ENCODE results near the gene BAX. TPM values are rescaled to one million over a fixed set of nuclear protein-coding genes. Genes with fewer than 3 reads are reported as not detected.

BAX gene
- total and polyA plus RNA-seq, 2 donors (not counting 1 experiment from before 2014, with no cell fraction given), result 95.3 to 109 TPM

DNA sequence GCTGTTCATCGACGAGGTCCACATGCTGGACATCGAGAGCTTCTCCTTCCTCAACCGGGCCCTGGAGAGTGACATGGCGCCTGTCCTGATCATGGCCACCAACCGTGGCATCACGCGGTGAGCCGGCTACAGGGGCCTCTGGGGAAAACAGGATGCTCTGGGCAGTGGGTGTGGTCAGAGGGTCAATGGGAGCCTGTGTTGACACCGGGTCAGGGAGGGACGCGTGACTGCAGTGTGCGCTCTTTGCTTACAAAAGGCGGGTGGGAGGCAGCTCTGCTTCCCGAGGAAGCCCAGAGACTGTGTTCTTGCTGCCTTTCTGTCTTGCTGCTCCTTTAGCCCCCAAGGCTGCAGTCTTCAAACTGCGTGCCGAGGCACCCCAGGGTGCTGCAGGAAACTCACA, 56.5 kb downstream of the BAX start:
- Histone ChIP-seq H3K4me3 (ENCODE audit: control extremely low read depth in 1 of 5, extremely low read depth in 1 of 5, insufficient read depth in 1 of 5, low read depth in 2 of 5, low read length in 4 of 5) (no peak overlapping the region), H4K20me1 (ENCODE audit: control insufficient read depth, insufficient read depth, low read length, poor library complexity, severe bottlenecking) (no peaks in the 10 kb centered on the region), H3K27me3 (replicated peaks in 1 of 4; ENCODE audit: control extremely low read depth in 1 of 4, control insufficient read depth in 3 of 4, insufficient read depth in 4 of 4, low read length in 3 of 4) (no peaks in the 10 kb centered on the region), H3K4me1 (ENCODE audit: control insufficient read depth in 2 of 2, insufficient read depth in 2 of 2, low read length in 2 of 2) (no peaks in the 10 kb centered on the region), H3K4me2 (replicated peaks; ENCODE audit: low read depth, low read length, poor library complexity, severe bottlenecking) (no peak overlapping the region), H3K9me3 (ENCODE audit: control extremely low read depth in 1 of 3, control insufficient read depth in 2 of 3, insufficient read depth in 1 of 3, low read length in 2 of 3) (no peaks in the 10 kb centered on the region), H3K27ac (ENCODE audit: low read length in 2 of 2) (no peak overlapping the region), H3K9ac (ENCODE audit: low read length) (no peak overlapping the region), H3K79me2 (ENCODE audit: control insufficient read depth, insufficient read depth, low read length) (no peaks in the 10 kb centered on the region), H3K36me3 (replicated peaks in 1 of 2; ENCODE audit: control extremely low read depth in 1 of 2, control insufficient read depth in 1 of 2, extremely low read depth in 1 of 2, insufficient read depth in 2 of 2, low read length in 1 of 2) (peaks cover 0 to 43% of the 10 kb centered on the region in 2 experiments), H2AFZ (ENCODE audit: insufficient read depth, low read depth, low read length, poor library complexity, severe bottlenecking) (no peak overlapping the region)
- Mint-ChIP-seq H3K27me3 (no peaks in the 10 kb centered on the region), H3K4me1 (no peaks in the 10 kb centered on the region), H3K4me3 (no peak overlapping the region), H3K9me3 (ENCODE audit: insufficient read depth) (no peaks in the 10 kb centered on the region), H3K27ac (no peak overlapping the region)
- WGBS (ENCODE audit: insufficient coverage), result 94% methylated on average over 15 of the region's 17 CpGs
- DNase-seq (no peak), ATAC-seq (ENCODE audit: low read depth) (no peak)
- TF ChIP-seq, protein P1, sequence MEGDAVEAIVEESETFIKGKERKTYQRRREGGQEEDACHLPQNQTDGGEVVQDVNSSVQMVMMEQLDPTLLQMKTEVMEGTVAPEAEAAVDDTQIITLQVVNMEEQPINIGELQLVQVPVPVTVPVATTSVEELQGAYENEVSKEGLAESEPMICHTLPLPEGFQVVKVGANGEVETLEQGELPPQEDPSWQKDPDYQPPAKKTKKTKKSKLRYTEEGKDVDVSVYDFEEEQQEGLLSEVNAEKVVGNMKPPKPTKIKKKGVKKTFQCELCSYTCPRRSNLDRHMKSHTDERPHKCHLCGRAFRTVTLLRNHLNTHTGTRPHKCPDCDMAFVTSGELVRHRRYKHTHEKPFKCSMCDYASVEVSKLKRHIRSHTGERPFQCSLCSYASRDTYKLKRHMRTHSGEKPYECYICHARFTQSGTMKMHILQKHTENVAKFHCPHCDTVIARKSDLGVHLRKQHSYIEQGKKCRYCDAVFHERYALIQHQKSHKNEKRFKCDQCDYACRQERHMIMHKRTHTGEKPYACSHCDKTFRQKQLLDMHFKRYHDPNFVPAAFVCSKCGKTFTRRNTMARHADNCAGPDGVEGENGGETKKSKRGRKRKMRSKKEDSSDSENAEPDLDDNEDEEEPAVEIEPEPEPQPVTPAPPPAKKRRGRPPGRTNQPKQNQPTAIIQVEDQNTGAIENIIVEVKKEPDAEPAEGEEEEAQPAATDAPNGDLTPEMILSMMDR (IDR thresholded peaks at IDR 0.05), result no peak
- TF ChIP-seq EZH2 (IDR thresholded peaks at IDR 0.05; ENCODE audit: borderline replicate concordance, insufficient read depth, low read depth, low read length, poor library complexity, severe bottlenecking), result no peak
- intact Hi-C loops (cut with micrococcal nuclease), result no loop called here
- ChIA-PET POLR2A (no interaction called here), CTCF (no interaction called here)

Small RNAs within 50 kb of the gene (small RNA-seq; reads per million reads assigned to genes)
- gene AC026803.1 (ENCODE audit: insufficient read length, low read depth, low replicate concordance), result not detected
- gene MIR6798 (ENCODE audit: insufficient read length, low read depth, low replicate concordance), result not detected

Other genes starting within 250 kb of the BAX start
- 1.6 and 2.4 TPM in 2 replicates for gene MAMSTR, start 235.2 kb upstream of the BAX start, total RNA-seq
- gene MAMSTR, start 235.2 kb upstream of the BAX start, polyA plus RNA-seq, result 0.17 and 0.60 TPM in 2 replicates
- 0.20 TPM in 1 of 2 replicates, not detected in the other for gene RASIP1, start 214.3 kb upstream of the BAX start, total RNA-seq
- gene RASIP1, start 214.3 kb upstream of the BAX start, polyA plus RNA-seq, result 0.19 TPM in 1 of 2 replicates, not detected in the other
- not detected in 2 replicates for gene IZUMO1, start 208.0 kb upstream of the BAX start, total RNA-seq
- gene IZUMO1, start 208.0 kb upstream of the BAX start, polyA plus RNA-seq, result not detected in 2 replicates
- gene FUT1, start 202.2 kb upstream of the BAX start, total RNA-seq, result not detected in 2 replicates
- gene FUT1, start 202.2 kb upstream of the BAX start, polyA plus RNA-seq, result not detected in 2 replicates
- not detected in 2 replicates for gene FGF21, start 199.4 kb upstream of the BAX start, total RNA-seq
- gene FGF21, start 199.4 kb upstream of the BAX start, polyA plus RNA-seq, result not detected in 2 replicates
- gene BCAT2, start 143.8 kb upstream of the BAX start, total RNA-seq, result 39.1 and 42.9 TPM in 2 replicates
- 27.4 and 36.3 TPM in 2 replicates for gene BCAT2, start 143.8 kb upstream of the BAX start, polyA plus RNA-seq
- 2.9 and 5.1 TPM in 2 replicates for gene HSD17B14, start 118.4 kb upstream of the BAX start, total RNA-seq
- 1.8 and 2.5 TPM in 2 replicates for gene HSD17B14, start 118.4 kb upstream of the BAX start, polyA plus RNA-seq
- 5.5 and 6.2 TPM in 2 replicates for gene PLEKHA4, start 86.3 kb upstream of the BAX start, total RNA-seq
- 4.3 and 6.0 TPM in 2 replicates for gene PLEKHA4, start 86.3 kb upstream of the BAX start, polyA plus RNA-seq
- gene PPP1R15A, start 82.5 kb upstream of the BAX start, total RNA-seq, result 122 and 128 TPM in 2 replicates
- 1,029 and 1,214 TPM in 2 replicates for gene PPP1R15A, start 82.5 kb upstream of the BAX start, polyA plus RNA-seq
- not detected in 2 replicates for gene TULP2, start 56.1 kb upstream of the BAX start, total RNA-seq
- gene TULP2, start 56.1 kb upstream of the BAX start, polyA plus RNA-seq, result not detected in 2 replicates
- 134 and 136 TPM in 2 replicates for gene NUCB1, start 54.6 kb upstream of the BAX start, total RNA-seq
- 85.9 and 118 TPM in 2 replicates for gene NUCB1, start 54.6 kb upstream of the BAX start, polyA plus RNA-seq
- gene DHDH, start 21.2 kb upstream of the BAX start, total RNA-seq, result 0.64 TPM in 1 of 2 replicates, not detected in the other
- 0.82 TPM in 1 of 2 replicates, not detected in the other for gene DHDH, start 21.2 kb upstream of the BAX start, polyA plus RNA-seq
- gene FTL, start 10.4 kb downstream of the BAX start, total RNA-seq, result 881 and 937 TPM in 2 replicates
- 534 and 832 TPM in 2 replicates for gene FTL, start 10.4 kb downstream of the BAX start, polyA plus RNA-seq
- 62.7 and 63.0 TPM in 2 replicates for gene GYS1, start 38.4 kb downstream of the BAX start, total RNA-seq
- 22.7 and 28.9 TPM in 2 replicates for gene GYS1, start 38.4 kb downstream of the BAX start, polyA plus RNA-seq
- 36.1 and 44.8 TPM in 2 replicates for gene RUVBL2, start 39.0 kb downstream of the BAX start, total RNA-seq
- gene RUVBL2, start 39.0 kb downstream of the BAX start, polyA plus RNA-seq, result 50.7 and 57.4 TPM in 2 replicates
- gene LHB, start 62.2 kb downstream of the BAX start, total RNA-seq, result 1.1 TPM in 1 of 2 replicates, not detected in the other
- gene LHB, start 62.2 kb downstream of the BAX start, polyA plus RNA-seq, result 1.6 and 4.7 TPM in 2 replicates
- gene CGB3, start 69.5 kb downstream of the BAX start, total RNA-seq, result not detected in 2 replicates
- gene CGB3, start 69.5 kb downstream of the BAX start, polyA plus RNA-seq, result not detected in 2 replicates
- not detected in 2 replicates for gene CGB2, start 77.0 kb downstream of the BAX start, total RNA-seq
- not detected in 2 replicates for gene CGB2, start 77.0 kb downstream of the BAX start, polyA plus RNA-seq
- gene CGB1, start 82.0 kb downstream of the BAX start, total RNA-seq, result not detected in 2 replicates
- gene CGB1, start 82.0 kb downstream of the BAX start, polyA plus RNA-seq, result not detected in 2 replicates
- not detected in 2 replicates for gene CGB5, start 89.0 kb downstream of the BAX start, total RNA-seq
- gene CGB5, start 89.0 kb downstream of the BAX start, polyA plus RNA-seq, result not detected in 2 replicates
- not detected in 2 replicates for gene CGB8, start 94.2 kb downstream of the BAX start, total RNA-seq
- gene CGB8, start 94.2 kb downstream of the BAX start, polyA plus RNA-seq, result not detected in 2 replicates
- gene CGB7, start 102.9 kb downstream of the BAX start, total RNA-seq, result not detected in 2 replicates
- not detected in 2 replicates for gene CGB7, start 102.9 kb downstream of the BAX start, polyA plus RNA-seq
- not detected in 2 replicates for gene NTF4, start 109.9 kb downstream of the BAX start, total RNA-seq
- not detected in 2 replicates for gene NTF4, start 109.9 kb downstream of the BAX start, polyA plus RNA-seq
- 0.10 TPM in 1 of 2 replicates, not detected in the other for gene KCNA7, start 117.8 kb downstream of the BAX start, total RNA-seq
- gene KCNA7, start 117.8 kb downstream of the BAX start, polyA plus RNA-seq, result not detected in 2 replicates
- gene SNRNP70, start 130.6 kb downstream of the BAX start, total RNA-seq, result 598 and 610 TPM in 2 replicates
- 954 and 1,219 TPM in 2 replicates for gene SNRNP70, start 130.6 kb downstream of the BAX start, polyA plus RNA-seq
- gene LIN7B, start 159.5 kb downstream of the BAX start, total RNA-seq, result 12.4 and 13.1 TPM in 2 replicates
- gene LIN7B, start 159.5 kb downstream of the BAX start, polyA plus RNA-seq, result 7.4 and 7.5 TPM in 2 replicates
- gene C19orf73, start 164.3 kb downstream of the BAX start, total RNA-seq, result 3.9 and 5.3 TPM in 2 replicates
- gene C19orf73, start 164.3 kb downstream of the BAX start, polyA plus RNA-seq, result 8.2 and 9.8 TPM in 2 replicates
- gene PPFIA3, start 164.7 kb downstream of the BAX start, total RNA-seq, result 0.80 and 3.4 TPM in 2 replicates
- 1.5 and 2.1 TPM in 2 replicates for gene PPFIA3, start 164.7 kb downstream of the BAX start, polyA plus RNA-seq
- gene HRC, start 200.5 kb downstream of the BAX start, total RNA-seq, result not detected in 2 replicates
- not detected in 2 replicates for gene HRC, start 200.5 kb downstream of the BAX start, polyA plus RNA-seq
- not detected in 2 replicates for gene TRPM4, start 202.9 kb downstream of the BAX start, total RNA-seq
- gene TRPM4, start 202.9 kb downstream of the BAX start, polyA plus RNA-seq, result 0.24 TPM in 1 of 2 replicates, not detected in the other